HG03378 (cell line): ENCODE measurements around the gene RNF2.
"Not testable (repeated sequence)": the region's sequence is repeated elsewhere in the genome, so short reads cannot be mapped to it uniquely, and the experiment has no call there.

Experiments
- ATAC-seq: cut with Tn5 transposase; IDR thresholded peaks from one replicate; pipeline ENCODE4 v1.9.1; 2021; ENCODE audit warnings: mild to moderate bottlenecking, moderate library complexity; ENCODE audit not compliant: unreplicated experiment

The RNF2 gene

GRCh38 chr1:185049670-185050069, 4.3 kb downstream of the RNF2 start:
- ATAC-seq: no peak

- ATAC-seq: no peak
Measured at GRCh38 chr1:185050823-185051451, 5.6 kb downstream of the RNF2 start.

- ATAC-seq: no peak
Measured at GRCh38 chr1:185053204-185053603, 7.8 kb downstream of the RNF2 start.

- no peak for ATAC-seq
Measured at GRCh38 chr1:185054365-185055060, 9.2 kb downstream of the RNF2 start.

GRCh38 chr1:185058110-185058509, 12.8 kb downstream of the RNF2 start:
- ATAC-seq: no peak

- no peak for ATAC-seq
Measured at GRCh38 chr1:185058876-185059275, 13.5 kb downstream of the RNF2 start.

- ATAC-seq: no peak
Measured at GRCh38 chr1:185059950-185060571, 14.7 kb downstream of the RNF2 start.

GRCh38 chr1:185062710-185063370, 17.5 kb downstream of the RNF2 start:
- no peak for ATAC-seq

- ATAC-seq: no peak
Measured at GRCh38 chr1:185063719-185064118, 18.4 kb downstream of the RNF2 start.

GRCh38 chr1:185065006-185065405, 19.6 kb downstream of the RNF2 start:
- ATAC-seq: not testable (repeated sequence)

GRCh38 chr1:185066181-185066580, 20.8 kb downstream of the RNF2 start:
- ATAC-seq: no peak

GRCh38 chr1:185068341-185068740, 23.0 kb downstream of the RNF2 start:
- no peak for ATAC-seq

- no peak for ATAC-seq
Measured at GRCh38 chr1:185069202-185069772, 23.9 kb downstream of the RNF2 start.

- no peak for ATAC-seq
Measured at GRCh38 chr1:185070051-185070450, 24.7 kb downstream of the RNF2 start.

- no peak for ATAC-seq
Measured at GRCh38 chr1:185073725-185074124, 28.4 kb downstream of the RNF2 start.

GRCh38 chr1:185074307-185074706, 28.9 kb downstream of the RNF2 start:
- no peak for ATAC-seq

GRCh38 chr1:185075476-185075875, 30.1 kb downstream of the RNF2 start:
- no peak for ATAC-seq

GRCh38 chr1:185077374-185077773, 32.0 kb downstream of the RNF2 start:
- ATAC-seq: no peak

GRCh38 chr1:185080422-185080821, 35.1 kb downstream of the RNF2 start:
- ATAC-seq: no peak

- ATAC-seq: no peak
Measured at GRCh38 chr1:185083818-185084217, 38.5 kb downstream of the RNF2 start.

- no peak for ATAC-seq
Measured at GRCh38 chr1:185087101-185087500, 41.7 kb downstream of the RNF2 start.
